ENCODE measurements around the gene TES.

Gene TES

DNA sequence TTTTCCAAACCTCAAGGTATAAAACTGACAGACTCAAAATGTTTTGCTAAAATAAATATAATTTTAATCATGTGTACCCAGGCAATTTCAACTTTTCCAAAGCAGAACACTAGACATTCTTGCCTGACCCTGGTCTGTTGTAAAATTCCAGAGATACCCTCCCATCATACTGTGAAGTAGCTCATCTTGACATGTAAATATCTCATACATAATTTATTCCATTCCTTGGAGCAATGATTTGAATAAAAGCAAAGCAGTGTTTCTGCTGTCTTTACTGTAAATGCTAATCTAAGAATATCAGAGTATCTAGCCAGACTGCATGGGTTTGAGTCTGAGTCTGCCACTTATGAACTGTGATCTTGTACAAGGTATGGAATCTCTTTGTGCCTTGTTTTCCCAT, 68.9 kb downstream of the TES start:
- TF ChIP-seq TAF1 (IDR thresholded peaks at IDR 0.05; ENCODE audit: borderline replicate concordance, insufficient read depth, low read length) (no peak), POLR2AphosphoS5 (IDR thresholded peaks at IDR 0.05; ENCODE audit: low read depth, low read length) (no peak), FOXP2 (optimal IDR thresholded peaks at IDR 0.05; ENCODE audit: borderline replicate concordance, extremely low read depth, extremely low read length, insufficient read depth) (no peak), SIN3A (IDR thresholded peaks at IDR 0.05; ENCODE audit: borderline replicate concordance, insufficient read depth, low read length) (no peak)
- TF ChIP-seq, protein P1, sequence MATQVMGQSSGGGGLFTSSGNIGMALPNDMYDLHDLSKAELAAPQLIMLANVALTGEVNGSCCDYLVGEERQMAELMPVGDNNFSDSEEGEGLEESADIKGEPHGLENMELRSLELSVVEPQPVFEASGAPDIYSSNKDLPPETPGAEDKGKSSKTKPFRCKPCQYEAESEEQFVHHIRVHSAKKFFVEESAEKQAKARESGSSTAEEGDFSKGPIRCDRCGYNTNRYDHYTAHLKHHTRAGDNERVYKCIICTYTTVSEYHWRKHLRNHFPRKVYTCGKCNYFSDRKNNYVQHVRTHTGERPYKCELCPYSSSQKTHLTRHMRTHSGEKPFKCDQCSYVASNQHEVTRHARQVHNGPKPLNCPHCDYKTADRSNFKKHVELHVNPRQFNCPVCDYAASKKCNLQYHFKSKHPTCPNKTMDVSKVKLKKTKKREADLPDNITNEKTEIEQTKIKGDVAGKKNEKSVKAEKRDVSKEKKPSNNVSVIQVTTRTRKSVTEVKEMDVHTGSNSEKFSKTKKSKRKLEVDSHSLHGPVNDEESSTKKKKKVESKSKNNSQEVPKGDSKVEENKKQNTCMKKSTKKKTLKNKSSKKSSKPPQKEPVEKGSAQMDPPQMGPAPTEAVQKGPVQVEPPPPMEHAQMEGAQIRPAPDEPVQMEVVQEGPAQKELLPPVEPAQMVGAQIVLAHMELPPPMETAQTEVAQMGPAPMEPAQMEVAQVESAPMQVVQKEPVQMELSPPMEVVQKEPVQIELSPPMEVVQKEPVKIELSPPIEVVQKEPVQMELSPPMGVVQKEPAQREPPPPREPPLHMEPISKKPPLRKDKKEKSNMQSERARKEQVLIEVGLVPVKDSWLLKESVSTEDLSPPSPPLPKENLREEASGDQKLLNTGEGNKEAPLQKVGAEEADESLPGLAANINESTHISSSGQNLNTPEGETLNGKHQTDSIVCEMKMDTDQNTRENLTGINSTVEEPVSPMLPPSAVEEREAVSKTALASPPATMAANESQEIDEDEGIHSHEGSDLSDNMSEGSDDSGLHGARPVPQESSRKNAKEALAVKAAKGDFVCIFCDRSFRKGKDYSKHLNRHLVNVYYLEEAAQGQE (IDR thresholded peaks at IDR 0.05; ENCODE audit: insufficient read depth in 1 of 2, low read depth in 2 of 2, low read length in 2 of 2) = no peak

DNA sequence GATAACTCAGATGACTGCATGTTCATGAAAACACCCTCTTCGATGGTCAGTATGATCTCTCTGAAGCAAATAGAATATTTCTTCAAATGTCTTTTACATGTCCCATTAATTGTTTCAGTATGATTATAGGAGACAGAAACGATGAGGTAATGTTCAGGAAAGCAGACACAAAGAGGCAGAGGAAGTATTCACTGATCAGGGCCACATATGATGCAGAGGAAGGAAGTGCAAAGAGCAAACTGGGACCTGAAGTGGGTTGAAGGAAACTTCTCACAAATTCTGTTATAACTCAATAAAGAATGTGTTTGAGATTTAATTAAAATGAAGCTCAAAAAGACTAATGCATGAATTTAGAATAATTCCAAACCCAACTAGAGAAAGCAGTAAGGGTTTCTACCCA, 70.5 kb downstream of the TES start:
- TF ChIP-seq, protein P1 (IDR thresholded peaks at IDR 0.05; ENCODE audit: insufficient read depth in 1 of 2, low read depth in 2 of 2, low read length in 2 of 2) = no peak
- TF ChIP-seq FOXP2 (optimal IDR thresholded peaks at IDR 0.05; ENCODE audit: borderline replicate concordance, extremely low read depth, extremely low read length, insufficient read depth) (no peak), SIN3A (IDR thresholded peaks at IDR 0.05; ENCODE audit: borderline replicate concordance, insufficient read depth, low read length) (no peak), POLR2AphosphoS5 (IDR thresholded peaks at IDR 0.05; ENCODE audit: low read depth, low read length) (no peak), TAF1 (IDR thresholded peaks at IDR 0.05; ENCODE audit: borderline replicate concordance, insufficient read depth, low read length) (no peak)

DNA sequence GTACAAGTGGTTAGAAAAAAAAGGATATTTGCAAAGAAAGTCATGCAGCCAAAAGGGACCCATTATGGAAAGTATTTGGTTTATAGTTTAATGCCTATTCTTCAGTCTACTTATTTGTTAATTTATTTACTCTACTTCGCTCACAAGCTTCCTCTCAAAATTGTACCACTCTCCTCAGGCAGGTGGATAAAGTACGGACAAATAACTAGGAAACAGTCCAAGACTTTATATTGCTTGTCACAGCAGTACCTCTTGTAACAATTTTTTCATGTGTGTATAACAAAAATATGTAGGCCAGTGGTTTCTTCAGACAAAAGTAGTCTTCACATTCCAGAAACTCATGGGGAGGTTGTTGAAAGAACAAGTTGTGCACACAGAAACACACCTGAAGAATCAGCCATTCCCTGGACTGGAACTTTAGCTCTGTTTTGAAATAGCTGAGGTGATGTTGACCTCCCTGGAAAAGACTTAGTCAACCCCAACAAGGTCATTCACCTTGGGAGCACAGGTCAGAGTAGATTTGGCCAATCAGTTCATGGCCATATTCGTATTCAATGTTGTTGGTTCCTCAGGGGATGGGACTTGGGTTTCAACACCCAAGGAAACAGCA, 73.4 kb downstream of the TES start:
- TF ChIP-seq FOXP2 (optimal IDR thresholded peaks at IDR 0.05; ENCODE audit: borderline replicate concordance, extremely low read depth, extremely low read length, insufficient read depth) = no peak

DNA sequence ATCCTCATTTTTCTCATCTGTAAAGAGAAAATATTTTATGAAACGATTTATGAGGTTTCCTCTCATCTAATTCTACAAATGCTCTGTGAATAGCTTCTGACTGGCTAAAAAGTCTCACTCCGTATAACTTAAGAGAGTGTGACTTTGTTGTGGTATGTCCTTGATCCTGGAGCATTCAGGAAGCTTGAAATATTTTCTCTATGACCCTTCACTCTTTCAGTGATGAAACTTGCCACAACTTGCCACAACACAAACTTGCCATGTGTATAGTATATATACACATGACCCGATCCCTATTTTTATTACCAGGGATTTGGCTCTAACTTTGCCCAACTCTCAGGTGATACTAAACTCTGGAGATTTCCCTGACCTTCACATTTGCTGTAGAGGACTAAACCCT, 74.1 kb downstream of the TES start:
- no peak for TF ChIP-seq FOXP2 (optimal IDR thresholded peaks at IDR 0.05; ENCODE audit: borderline replicate concordance, extremely low read depth, extremely low read length, insufficient read depth)
- TF ChIP-seq TAF1 (IDR thresholded peaks at IDR 0.05; ENCODE audit: borderline replicate concordance, insufficient read depth, low read length) = no peak
- TF ChIP-seq SIN3A (IDR thresholded peaks at IDR 0.05; ENCODE audit: borderline replicate concordance, insufficient read depth, low read length) = no peak
- TF ChIP-seq POLR2AphosphoS5 (IDR thresholded peaks at IDR 0.05; ENCODE audit: low read depth, low read length) = no peak
- TF ChIP-seq, protein P1 (IDR thresholded peaks at IDR 0.05; ENCODE audit: insufficient read depth in 1 of 2, low read depth in 2 of 2, low read length in 2 of 2) = no peak

DNA sequence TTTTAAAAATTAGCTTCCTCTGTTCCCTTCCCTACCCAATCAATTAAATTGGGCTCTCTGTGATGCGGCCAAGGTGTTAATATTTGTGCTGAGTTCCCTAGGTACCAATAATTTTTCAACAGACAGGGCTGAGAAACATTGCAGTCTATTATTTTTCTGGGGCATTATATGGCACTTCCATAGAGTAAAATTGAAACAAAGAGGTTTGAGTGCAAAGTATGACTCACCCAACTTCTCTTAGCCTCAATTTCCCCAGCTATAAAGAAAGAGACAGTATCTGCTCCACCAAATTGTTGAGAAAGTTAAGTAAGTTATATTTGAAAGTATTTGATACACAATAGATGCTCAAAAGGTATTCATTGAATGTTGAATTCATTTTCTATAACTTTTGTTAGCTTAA, 74.9 kb downstream of the TES start:
- no peak for TF ChIP-seq SIN3A (IDR thresholded peaks at IDR 0.05; ENCODE audit: borderline replicate concordance, insufficient read depth, low read length)
- TF ChIP-seq FOXP2 (optimal IDR thresholded peaks at IDR 0.05; ENCODE audit: borderline replicate concordance, extremely low read depth, extremely low read length, insufficient read depth) = no peak

DNA sequence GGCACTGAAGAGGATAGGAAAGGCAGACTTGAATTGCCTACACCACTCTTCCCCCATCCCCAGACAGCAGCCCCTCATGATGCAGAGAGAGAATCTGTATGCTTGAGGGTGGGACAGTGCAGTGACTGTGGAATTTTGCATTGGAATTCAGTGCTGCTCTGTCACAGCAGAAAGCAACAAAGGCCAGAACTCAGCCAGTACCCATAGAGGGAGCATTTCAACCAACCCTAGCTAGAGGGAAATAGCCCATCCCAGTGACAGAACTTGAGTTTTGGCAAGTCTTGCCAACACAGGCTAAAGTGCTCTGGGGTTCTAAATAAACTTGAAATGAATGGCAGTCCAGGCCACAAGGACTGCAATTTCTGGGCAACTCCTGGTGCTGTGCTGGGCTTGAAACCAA, 80.4 kb downstream of the TES start:
- TF ChIP-seq, protein P1 (IDR thresholded peaks at IDR 0.05; ENCODE audit: insufficient read depth in 1 of 2, low read depth in 2 of 2, low read length in 2 of 2) = no peak
- no peak for TF ChIP-seq POLR2AphosphoS5 (IDR thresholded peaks at IDR 0.05; ENCODE audit: low read depth, low read length)
- no peak for TF ChIP-seq FOXP2 (optimal IDR thresholded peaks at IDR 0.05; ENCODE audit: borderline replicate concordance, extremely low read depth, extremely low read length, insufficient read depth)
- TF ChIP-seq TAF1 (IDR thresholded peaks at IDR 0.05; ENCODE audit: borderline replicate concordance, insufficient read depth, low read length) = no peak
- no peak for TF ChIP-seq SIN3A (IDR thresholded peaks at IDR 0.05; ENCODE audit: borderline replicate concordance, insufficient read depth, low read length)
